HG03159 (cell line): ENCODE data around the gene MILR1.
A peak's percentile ranks its signal among the peaks of the same experiment; 100 is the strongest.

Experiments used
- ATAC-seq: cut with Tn5 transposase; IDR thresholded peaks from one replicate; pipeline ENCODE4 v1.9.1; 2021; ENCODE audit warnings: mild to moderate bottlenecking, moderate library complexity; ENCODE audit not compliant: unreplicated experiment

The MILR1 gene

DNA sequence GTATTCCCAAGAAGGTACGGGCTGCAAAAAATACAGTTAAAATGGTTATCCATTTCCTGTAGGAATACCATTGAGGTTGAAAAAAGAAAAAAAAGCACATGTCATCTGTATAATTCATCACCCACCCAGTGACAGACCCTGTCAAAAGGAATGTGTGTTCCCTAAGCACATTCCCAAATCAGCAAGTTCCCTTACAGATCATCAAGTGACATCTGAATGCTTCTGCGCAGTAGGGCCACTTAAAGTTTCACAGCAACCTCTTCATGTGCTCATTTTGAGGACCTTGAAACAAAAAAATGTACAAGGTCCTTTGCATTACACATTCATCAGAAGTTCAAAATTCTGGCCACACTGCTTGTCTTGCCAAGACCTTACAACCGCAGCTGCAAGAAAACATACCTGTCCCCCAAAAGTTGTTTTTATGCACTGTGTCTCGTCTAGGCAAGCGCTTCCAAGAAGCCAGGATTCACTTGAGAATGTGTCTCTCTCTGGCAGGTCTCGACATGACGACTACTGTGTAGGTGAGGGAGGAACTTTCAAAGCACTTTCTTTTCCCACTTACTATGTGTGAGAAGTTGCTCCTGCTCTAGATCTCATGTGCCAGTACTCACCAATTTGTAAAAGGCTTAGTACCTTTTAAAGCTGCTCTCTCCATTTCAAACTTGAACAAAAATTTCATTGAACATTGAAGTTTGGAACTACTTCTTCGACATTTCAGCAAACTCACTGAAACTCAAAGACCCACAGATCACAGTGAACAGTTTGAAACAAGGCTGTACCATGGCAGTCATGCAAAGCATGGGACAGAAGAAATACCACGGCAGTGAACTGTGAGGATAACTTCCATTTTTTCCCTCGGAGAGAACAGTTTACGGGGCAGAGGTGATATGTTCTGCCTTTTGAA, 52.2 kb downstream of the MILR1 start:
- ATAC-seq: no peak

DNA sequence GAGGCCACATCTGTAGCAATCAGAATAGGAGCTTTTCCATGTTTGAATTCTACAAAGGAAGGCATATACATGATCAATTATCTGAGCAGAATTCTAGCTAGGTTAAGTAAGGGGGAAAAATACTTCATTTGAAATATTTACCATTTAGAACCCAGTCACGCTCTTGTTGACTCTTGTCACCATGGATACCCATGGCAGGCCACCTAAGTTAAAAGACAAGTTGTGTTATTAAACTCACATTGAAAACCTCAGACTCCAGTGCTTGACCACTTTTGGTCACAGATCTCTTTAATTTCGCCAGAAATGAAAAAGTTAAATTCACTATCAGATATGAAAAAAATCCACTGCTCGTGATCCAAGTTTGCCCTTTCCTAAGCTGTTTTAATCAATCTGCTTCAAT, 53.1 kb downstream of the MILR1 start:
- no peak for ATAC-seq

DNA sequence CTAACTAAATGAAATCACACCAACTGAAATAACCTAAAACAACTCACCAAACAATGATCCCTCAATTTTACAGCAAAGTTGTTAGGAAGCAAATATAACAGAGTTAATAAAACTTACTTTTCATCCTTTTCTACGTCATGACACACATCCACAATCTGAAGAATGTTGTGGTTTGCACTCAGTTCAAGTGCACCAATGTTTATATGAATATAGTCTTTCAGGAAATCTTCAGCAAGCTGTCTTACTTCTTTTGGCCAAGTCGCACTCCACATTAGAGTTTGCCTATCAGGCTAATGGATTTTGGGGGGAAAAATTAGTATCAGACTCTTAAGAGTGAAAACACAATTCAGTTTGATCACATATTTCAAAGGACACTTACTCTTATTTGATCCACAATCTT, 53.9 kb downstream of the MILR1 start:
- no peak for ATAC-seq

DNA sequence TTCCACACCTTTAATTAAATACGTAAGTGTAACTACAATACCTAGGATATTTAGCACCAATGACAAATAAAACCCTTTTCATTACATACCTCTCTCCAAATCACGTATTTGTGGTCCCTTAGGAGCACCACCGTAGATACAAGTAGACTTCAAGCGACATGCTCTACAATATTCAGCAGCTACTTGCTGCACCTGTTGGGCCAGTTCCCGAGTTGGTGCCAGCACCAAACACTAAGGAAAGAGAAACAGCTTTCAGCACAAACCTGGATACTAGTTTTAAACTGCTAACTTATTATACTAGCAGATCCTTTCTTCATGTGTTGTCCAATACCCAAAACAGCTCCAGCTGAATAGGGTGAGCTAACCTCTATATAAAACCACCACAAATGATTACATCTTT, 54.4 kb downstream of the MILR1 start:
- no peak for ATAC-seq

- no peak for ATAC-seq
Measured at GRCh38 chr17:64503821-64504768, 55.2 kb downstream of the MILR1 start.

DNA sequence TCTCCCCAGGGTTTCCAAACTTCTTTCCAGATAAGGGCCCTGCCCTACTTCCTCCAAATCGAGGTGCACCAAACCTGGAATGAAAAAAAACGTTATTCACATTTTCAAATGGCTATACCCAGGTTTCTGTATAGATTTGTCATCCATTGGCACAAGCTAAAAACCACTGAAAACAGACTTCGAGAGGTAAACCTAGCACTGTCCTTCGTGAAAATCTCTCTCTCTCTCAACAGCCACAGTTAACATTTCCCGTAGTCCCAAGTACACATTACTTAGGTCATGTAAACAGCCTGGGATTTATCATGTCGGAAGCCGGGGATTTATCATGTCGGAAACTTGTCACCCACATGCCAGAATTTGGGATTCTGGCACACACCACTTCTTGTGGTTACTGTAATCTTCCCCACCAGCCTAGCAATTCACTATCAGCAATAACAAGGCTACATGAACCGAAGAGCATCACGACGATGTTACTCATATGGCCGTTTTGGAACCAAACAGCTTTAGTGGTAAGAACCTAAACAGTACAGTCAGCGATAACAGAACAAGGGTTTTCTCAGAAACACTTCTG, 55.9 kb downstream of the MILR1 start:
- ATAC-seq: no peak

DNA sequence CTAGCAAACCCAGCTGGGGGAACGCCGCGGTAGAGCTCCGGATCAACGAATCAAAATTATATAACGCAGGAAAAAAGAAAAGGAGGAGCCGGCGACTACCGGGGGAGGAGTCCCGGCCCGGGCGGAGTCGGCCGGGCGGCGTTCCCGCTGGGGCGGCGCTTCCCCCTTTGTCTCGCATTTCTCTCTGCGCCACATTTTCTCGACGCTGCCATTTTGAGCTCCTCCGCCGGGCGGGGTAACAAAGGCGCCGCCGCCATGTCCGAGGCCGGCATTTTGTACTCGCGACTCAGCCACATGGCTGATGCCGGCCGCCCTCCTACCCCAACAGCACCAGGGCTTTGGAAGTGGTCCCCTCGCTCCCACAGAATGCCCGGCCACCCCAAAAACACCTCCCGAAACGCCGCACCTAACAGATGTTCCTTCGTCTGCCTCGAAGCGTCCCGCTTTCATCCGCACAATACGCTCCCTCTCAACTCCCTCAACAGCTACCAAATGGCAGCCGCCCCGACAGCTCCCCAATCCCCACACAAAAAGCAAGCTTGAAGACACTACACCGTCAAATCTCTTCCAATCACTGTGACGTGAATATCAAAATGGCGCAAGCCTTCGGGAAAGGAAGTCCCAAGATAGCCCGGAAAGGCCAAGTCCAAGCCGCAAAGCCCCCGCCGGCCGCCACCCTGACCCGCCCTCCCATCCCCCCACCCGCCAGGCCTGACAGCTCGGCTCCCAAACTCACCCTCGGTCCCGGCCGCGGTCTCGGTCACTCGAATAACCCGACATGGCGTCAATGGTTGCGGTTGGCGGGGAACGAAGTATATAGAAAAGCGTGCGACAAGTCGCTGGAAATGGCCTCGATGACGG, 56.7 kb downstream of the MILR1 start:
- peak; percentile 0 for ATAC-seq

DNA sequence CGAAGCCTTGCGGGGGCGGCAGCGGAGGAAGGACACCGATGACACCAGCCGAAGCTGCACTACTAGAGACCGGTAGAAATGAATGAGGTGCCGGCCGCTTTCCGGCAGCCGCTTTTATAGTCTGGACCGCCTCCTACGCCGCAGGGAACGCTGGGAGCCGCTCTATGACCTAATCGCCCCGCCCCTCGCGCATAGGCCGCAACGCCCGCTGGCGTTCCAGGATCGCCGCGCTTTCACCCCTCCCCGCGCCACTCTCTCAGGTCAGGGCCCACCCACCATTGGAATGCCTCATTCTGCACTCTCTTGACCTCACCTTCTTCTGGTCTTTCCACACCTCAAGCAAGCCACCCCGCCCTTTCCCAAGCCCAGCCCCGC, 57.3 kb downstream of the MILR1 start, which contains the start of gene DDX5:
Gene DDX5 (minus strand): TSS at position 89 of the 375 bp plus-strand sequence. CDS start 170 bp downstream, outside the sequence.
- peak; percentile 61 for ATAC-seq

DNA sequence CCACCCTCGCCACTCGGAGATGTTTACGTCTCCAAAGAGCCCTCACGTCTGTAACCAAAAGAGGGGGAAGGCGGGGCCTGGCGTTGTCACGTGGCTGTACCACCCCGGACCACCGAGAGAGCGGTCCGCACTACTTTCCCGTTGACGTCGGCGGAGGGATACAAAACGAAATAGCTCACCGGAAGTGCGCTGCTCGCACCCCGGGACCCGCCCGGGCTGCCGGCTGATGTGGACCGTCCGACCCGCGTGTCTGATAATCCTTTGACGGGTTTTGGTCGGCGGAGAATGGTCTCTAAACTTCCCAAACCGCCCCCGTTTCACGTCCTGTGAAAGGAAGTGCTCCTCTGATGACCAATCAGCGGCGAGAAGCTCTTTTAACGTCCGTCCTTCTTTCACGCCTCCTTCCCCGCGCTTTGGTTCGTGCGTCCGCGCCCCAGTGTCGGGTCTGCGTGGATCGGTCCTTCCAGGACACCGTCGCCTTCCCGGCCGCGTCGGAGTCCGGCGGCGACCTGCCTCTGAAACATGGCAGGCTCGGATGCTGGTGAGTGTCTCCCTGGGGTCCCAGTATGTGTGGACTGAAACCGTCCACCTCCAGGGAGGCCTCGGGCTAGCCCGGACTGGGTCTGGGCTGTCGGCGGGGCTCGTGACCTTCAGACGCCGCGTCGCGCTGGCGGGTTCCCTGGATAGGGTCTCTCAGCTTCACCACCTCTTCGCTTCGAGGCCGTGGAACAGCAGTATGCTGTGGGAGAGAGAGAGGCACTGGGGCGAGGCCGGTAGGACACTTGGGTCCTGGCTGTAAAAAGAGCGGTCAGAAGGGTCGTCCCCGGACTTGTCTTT, 57.9 kb downstream of the MILR1 start, which contains the start of gene CEP95:
Gene CEP95 (plus strand): TSS at position 402 of the 837 bp plus-strand sequence. CDS start 121 bp downstream, at position 523.
- ATAC-seq: peak; percentile 49

DNA sequence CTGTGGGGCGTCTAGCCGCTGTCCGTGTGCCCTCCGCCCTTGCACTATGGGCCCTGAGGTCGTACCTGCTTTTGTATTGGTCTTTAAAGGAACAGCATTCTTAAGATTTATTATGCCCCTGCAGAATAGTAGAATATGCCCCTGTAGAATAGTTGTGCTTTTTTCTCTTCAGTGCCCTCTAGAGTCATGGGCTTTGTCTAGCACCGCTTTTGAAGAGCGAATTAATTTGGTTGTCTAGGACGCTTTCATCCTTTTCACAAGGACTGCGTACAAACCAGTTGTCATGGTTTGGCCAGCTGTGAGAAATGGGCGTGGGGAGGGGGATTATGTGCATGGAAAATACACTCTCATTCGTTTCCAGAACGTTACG, 58.5 kb downstream of the MILR1 start:
- ATAC-seq: peak; percentile 21

DNA sequence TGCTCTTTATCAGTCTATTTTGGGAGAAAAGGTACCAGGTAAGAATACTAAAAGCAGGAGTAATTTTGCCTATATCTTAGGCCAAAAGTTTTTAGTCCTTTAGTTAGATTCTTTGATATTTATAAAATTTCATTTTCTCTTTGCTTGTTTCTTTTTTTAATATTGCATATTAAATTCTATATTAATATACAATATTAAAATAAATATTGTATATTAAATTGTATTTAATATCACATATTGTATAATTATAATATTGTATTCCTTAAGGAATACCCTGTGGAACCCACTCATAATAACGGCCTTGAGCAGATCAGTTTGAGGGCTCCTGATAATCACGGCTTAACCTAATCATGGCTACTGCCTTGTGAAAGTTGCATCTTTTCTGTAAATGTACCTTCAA, 59.8 kb downstream of the MILR1 start:
- ATAC-seq: no peak

DNA sequence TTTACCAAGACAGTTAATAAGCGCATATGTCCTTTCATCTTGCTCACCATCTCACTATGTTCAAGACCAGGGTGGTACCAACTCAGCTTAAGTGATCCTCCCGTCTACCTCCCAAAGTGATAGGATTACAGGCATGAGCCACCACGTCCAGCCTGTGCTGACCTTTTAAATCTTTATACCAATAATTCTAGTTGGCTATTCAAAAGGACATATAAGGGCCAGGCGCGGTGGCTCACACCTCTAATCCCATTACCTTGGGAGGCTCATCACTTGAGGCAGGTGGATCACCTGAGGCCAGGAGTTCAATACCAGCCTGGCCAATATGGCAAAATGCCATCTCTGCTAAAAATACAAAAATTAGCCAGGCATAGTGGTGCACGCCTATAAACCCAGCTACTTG, 60.3 kb downstream of the MILR1 start:
- ATAC-seq: no peak

GRCh38 chr17:64515419-64515818, 66.5 kb downstream of the MILR1 start:
- ATAC-seq: no peak

GRCh38 chr17:64515829-64516228, 66.9 kb downstream of the MILR1 start:
- ATAC-seq: no peak
